NOMO-1 (cell line): ENCODE data around the gene SPTA1.
A peak's percentile ranks its signal among the peaks of the same experiment; 100 is the strongest.

Source experiments
- DNase-seq, 2 experiments: peaks; one replicate each; lab custom pipeline; 2025; ENCODE audit not compliant: unreplicated experiment in 2 of 2; lab: John Stamatoyannopoulos, UW

The SPTA1 gene

GRCh38 chr1:158579733-158580132 is 106.8 kb downstream of the SPTA1 start, which contains the start of gene OR10X1:
OR10X1 (minus strand) TSS chr1:158579899; CDS start chr1:158579899, 0 bp downstream.
- DNase-seq, result no peak

DNA sequence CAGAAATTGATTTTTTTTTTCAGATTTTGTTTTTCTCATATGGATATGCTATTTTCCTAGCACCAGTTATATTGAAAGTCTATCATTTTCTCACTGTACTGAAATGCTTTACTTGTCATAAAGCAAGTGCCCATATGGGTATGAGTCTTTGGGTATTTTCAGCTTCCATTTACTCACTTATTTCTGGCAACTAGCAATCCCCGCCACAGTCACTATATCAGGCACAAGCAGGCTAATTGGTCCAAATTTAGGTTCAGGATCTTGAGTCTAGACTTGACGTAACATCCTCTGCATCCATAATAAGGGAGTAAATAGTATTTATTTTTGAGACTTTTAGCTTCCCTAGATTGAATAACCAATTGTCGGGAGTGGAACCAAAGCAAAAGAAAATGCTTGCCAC is 109.0 kb downstream of the SPTA1 start:
- no peak for DNase-seq

- no peak for DNase-seq
Observed at GRCh38 chr1:158572226-158572625, 114.3 kb downstream of the SPTA1 start.

GRCh38 chr1:158570480-158570879 is 116.0 kb downstream of the SPTA1 start, which contains the start of gene OR6P1:
OR6P1 (minus strand) TSS chr1:158570580; CDS start chr1:158563604, 6,976 bp downstream.
- no peak for DNase-seq

DNA sequence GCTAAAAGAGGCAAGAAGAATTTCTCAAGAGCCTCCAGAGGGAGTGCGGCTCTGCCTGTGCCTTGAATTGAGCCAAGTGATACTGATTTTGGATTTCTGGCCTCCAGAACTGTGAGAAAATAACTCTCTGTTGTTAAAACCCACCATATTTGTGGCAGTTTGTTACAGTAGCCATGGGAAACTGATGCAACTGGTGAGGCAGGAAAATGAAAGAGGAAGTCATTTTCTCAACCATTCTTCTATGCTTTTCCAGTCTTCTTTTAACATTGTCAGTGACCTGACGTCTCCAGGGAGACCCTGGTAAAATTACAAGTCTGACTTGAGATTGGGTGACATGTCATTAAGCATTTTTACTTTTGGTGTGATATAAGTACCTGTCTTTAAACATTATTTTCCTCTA is 121.9 kb downstream of the SPTA1 start:
- peak; percentile 39 to 89 for DNase-seq

DNA sequence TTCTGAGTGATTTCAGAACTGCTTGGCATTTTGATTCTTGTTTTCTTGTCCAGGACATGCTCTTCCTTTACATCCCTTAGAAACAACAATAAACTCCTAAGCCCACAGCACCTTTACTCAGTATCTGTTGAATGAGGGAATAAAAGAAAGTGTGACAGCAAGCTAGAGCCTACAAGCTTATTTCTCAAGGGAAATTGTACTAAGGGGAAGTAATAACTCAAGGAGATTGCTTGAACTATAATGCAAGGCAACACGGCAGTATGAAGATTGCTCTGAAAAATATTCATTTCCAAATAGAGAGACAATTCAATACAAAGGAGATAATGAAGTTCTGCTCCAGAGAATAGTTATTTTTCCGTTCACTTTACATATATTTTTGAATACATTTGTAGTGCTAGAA is 122.7 kb downstream of the SPTA1 start:
- DNase-seq, result peak; percentile 18 to 83
